IMR-90 (cell line): ENCODE results near the gene TXNL4B. TPM values are rescaled to one million over a fixed set of nuclear protein-coding genes. Genes with fewer than 3 reads are reported as not detected.

Experiments
- ATAC-seq: fragments of 200-7000 bp; cut with Tn5 transposase; 2 replicates; pipeline ENCODE4 v1.9.1; 2020; ENCODE audit warnings: low read depth, mild to moderate bottlenecking, moderate library complexity
- BruUV-seq: library from RNA; stranded (reverse); fragments of 400-500 nt; replicated peaks from 2 replicates; lab custom pipeline; 2021; lab: Mats Ljungman, UMichigan
- CTCF ChIA-PET: fragments of 300-600 bp; formaldehyde crosslinking; extraction: SDS; loops from one replicate; lab custom pipeline; 2021; ENCODE audit warnings: antibody characterized with exemption; lab: Yijun Ruan, JAX
- POLR2A ChIA-PET: fragments of 300-600 bp; sonication (Branson Sonifier 250); formaldehyde crosslinking; loops from one replicate; lab custom pipeline; 2022; ENCODE audit warnings: antibody characterized with exemption; ENCODE audit not compliant: unreplicated experiment; lab: Charles Lee
- DNase-seq: peaks from one replicate; pipeline ENCODE4 v3.0.0; 2013
- H2AFZ ChIP-seq: replicated peaks from 2 replicates; pipeline ENCODE3; 2013; ENCODE audit warnings: low read length, mild to moderate bottlenecking; ENCODE audit not compliant: poor library complexity
- H2AK5ac ChIP-seq: 2 replicates; pipeline ENCODE4 v1.6.1; 2013; ENCODE audit warnings: low read depth, low read length, inconsistent platforms
- H2AK9ac ChIP-seq: replicated peaks from 2 replicates; pipeline ENCODE3; 2013; ENCODE audit warnings: mild to moderate bottlenecking, low read depth, low read length, moderate library complexity; ENCODE audit not compliant: poor library complexity
- H2BK120ac ChIP-seq: 2 replicates; pipeline ENCODE4 v1.6.1; 2013; ENCODE audit warnings: low read depth, low read length, inconsistent platforms
- H2BK15ac ChIP-seq: 3 replicates; pipeline ENCODE4 v1.6.1; 2013; ENCODE audit warnings: low read depth, low read length, inconsistent platforms
- H2BK20ac ChIP-seq: 2 replicates; pipeline ENCODE4 v1.6.1; 2013; ENCODE audit warnings: low read depth, mild to moderate bottlenecking, inconsistent platforms, low read length, moderate library complexity
- H2BK5ac ChIP-seq: 2 replicates; pipeline ENCODE4 v1.6.1; 2013; ENCODE audit warnings: mild to moderate bottlenecking, low read depth, low read length, inconsistent platforms; ENCODE audit not compliant: poor library complexity, severe bottlenecking
- H3K14ac ChIP-seq: replicated peaks from 2 replicates; pipeline ENCODE4 v1.6.1; 2013; ENCODE audit warnings: low read depth, low read length, inconsistent platforms
- H3K18ac ChIP-seq: 2 replicates; pipeline ENCODE4 v1.6.1; 2013; ENCODE audit warnings: low read depth, low read length, control low read depth
- H3K23ac ChIP-seq: 2 replicates; pipeline ENCODE4 v1.6.1; 2013; ENCODE audit warnings: low read depth, low read length, inconsistent platforms
- H3K27ac ChIP-seq: 2 replicates; pipeline ENCODE4 v1.5.1; 2013; ENCODE audit warnings: mild to moderate bottlenecking, control low read depth, low read length; ENCODE audit not compliant: insufficient read depth
- H3K27me3 ChIP-seq: 2 replicates; pipeline ENCODE4 v1.6.1; 2013; ENCODE audit warnings: low read length; ENCODE audit not compliant: control insufficient read depth, insufficient read depth
- H3K36me3 ChIP-seq: 2 replicates; pipeline ENCODE4 v1.6.1; 2013; ENCODE audit warnings: low read length, mixed read lengths; ENCODE audit not compliant: control insufficient read depth, insufficient read depth
- H3K4ac ChIP-seq: 2 replicates; pipeline ENCODE4 v1.6.1; 2013; ENCODE audit warnings: low read depth, low read length, inconsistent platforms
- H3K4me1 ChIP-seq: 2 replicates; pipeline ENCODE4 v1.6.1; 2013; ENCODE audit warnings: low read length, mixed read lengths; ENCODE audit not compliant: control insufficient read depth, insufficient read depth
- H3K4me2 ChIP-seq: 2 replicates; pipeline ENCODE4 v1.6.1; 2013; ENCODE audit warnings: low read depth, mild to moderate bottlenecking, control low read depth, low read length, moderate library complexity
- H3K4me3 ChIP-seq: 2 replicates; pipeline ENCODE4 v1.5.1; 2013; ENCODE audit warnings: low read depth, mild to moderate bottlenecking, control low read depth, low read length, moderate library complexity; ENCODE audit not compliant: insufficient read depth
- H3K56ac ChIP-seq: 2 replicates; pipeline ENCODE4 v1.6.1; 2013; ENCODE audit warnings: low read length, inconsistent platforms; ENCODE audit not compliant: insufficient read depth; ENCODE audit errors: extremely low read depth
- H3K79me1 ChIP-seq, 2 experiments: 2 replicates each; pipeline ENCODE4 v1.6.1; 2013; ENCODE audit warnings: low read length in 2 of 2, inconsistent platforms in 1 of 2, low read depth in 1 of 2
- H3K9ac ChIP-seq: 2 replicates; pipeline ENCODE4 v1.6.1; 2013; ENCODE audit warnings: low read depth, low read length, control low read depth
- H3K9me1 ChIP-seq: 2 replicates; pipeline ENCODE4 v1.6.1; 2013; ENCODE audit warnings: low read length, inconsistent platforms; ENCODE audit not compliant: insufficient read depth
- H3K9me3 ChIP-seq: 2 replicates; pipeline ENCODE4 v1.6.1; 2013; ENCODE audit warnings: low read length; ENCODE audit not compliant: control insufficient read depth, insufficient read depth
- H4K20me1 ChIP-seq: 2 replicates; pipeline ENCODE4 v1.6.1; 2013; ENCODE audit warnings: low read length, inconsistent platforms; ENCODE audit not compliant: insufficient read depth
- H4K5ac ChIP-seq: 2 replicates; pipeline ENCODE4 v1.6.1; 2013; ENCODE audit warnings: mild to moderate bottlenecking, low read depth, low read length, control low read depth
- H4K8ac ChIP-seq, 2 experiments: 2 replicates each; pipeline ENCODE4 v1.6.1; 2013; ENCODE audit warnings: low read depth in 2 of 2, low read length in 2 of 2, control low read depth in 1 of 2, inconsistent platforms in 1 of 2
- H4K91ac ChIP-seq: 2 replicates; pipeline ENCODE4 v1.6.1; 2013; ENCODE audit warnings: low read depth, low read length, inconsistent platforms; ENCODE audit not compliant: insufficient read depth
- BHLHE40 ChIP-seq: fragments of 150-350 bp; IDR thresholded peaks from 2 replicates; pipeline ENCODE4 v1.6.1; 2016; ENCODE audit warnings: mild to moderate bottlenecking, low read depth, low read length
- MAFK ChIP-seq: IDR thresholded peaks from 2 replicates; pipeline ENCODE4 v1.6.1; 2012; ENCODE audit warnings: low read depth, low read length, improper control_type of control experiment
- POLR2A ChIP-seq: IDR thresholded peaks from 2 replicates; pipeline ENCODE4 v1.6.1; 2012; ENCODE audit warnings: mild to moderate bottlenecking, low read depth, low read length
- RAD21 ChIP-seq: IDR thresholded peaks from 2 replicates; pipeline ENCODE4 v1.6.1; 2012; ENCODE audit warnings: low read length, improper control_type of control experiment
- WGBS, 2 experiments: methylation state at CpG; one replicate each; pipeline versions ENCODE4 v1.1.5 to v1.1.7; 2013; ENCODE audit warnings: missing lambda C conversion rate in 2 of 2; ENCODE audit not compliant: insufficient read length in 1 of 2; ENCODE audit errors: extremely low coverage in 2 of 2; 5-methylcytosine and 5-hydroxymethylcytosine counted together
- dilution Hi-C: fragments of 300-500 bp; cut with HindIII; formaldehyde crosslinking; loops from one replicate; pipeline ENCODE4 v1.14.3; 2018; ENCODE audit warnings: low sequenced_read_pairs; ENCODE audit not compliant: unreplicated experiment
- in situ Hi-C: fragments of 300-500 bp; cut with MboI; formaldehyde crosslinking; loops from 3 replicates; pipeline ENCODE4 v1.14.3; 2019; ENCODE audit warnings: low sequenced_read_pairs, inconsistent platforms, mixed read lengths
- intact Hi-C: fragments of 100-400 bp; cut with micrococcal nuclease; formaldehyde crosslinking; loops from 2 replicates; pipeline ENCODE4 v1.10.0; 2022
- polyA plus RNA-seq, 3 experiments: library from polyadenylated mRNA; depleted of rRNA; stranded (reverse); fragments of >200 nt; gene quantifications; 2 replicates each; pipeline ENCODE4 v1.2.3, GENCODE V29; 2012; ENCODE audit warnings: low replicate concordance in 1 of 3
- total RNA-seq: library from RNA; depleted of rRNA; stranded (reverse); fragments of >200 nt; gene quantifications from 2 replicates; pipeline ENCODE4 v1.2.3, GENCODE V29; 2012

The TXNL4B gene
- total and polyA plus RNA-seq, 2 of the 4 experiments (the other 2 are of a cell fraction): 5.4 to 8.6 TPM

- ChIA-PET POLR2A (no interaction called here), CTCF (interaction anchor here (1.0 kb wide), 1 partner anchor 13 kb away, joined by 3 read pairs; no protein-coding TSS in a partner anchor)
- no peak overlapping the region for H3K18ac ChIP-seq
- no peak overlapping the region for H3K4me3 ChIP-seq
- H2AK9ac ChIP-seq: no peak overlapping the region
- no peaks in the 10 kb centered on the region for H3K4me1 ChIP-seq
- no peaks in the 10 kb centered on the region for H4K20me1 ChIP-seq
- no peak overlapping the region for H4K91ac ChIP-seq
- WGBS, 2 experiments: 100% methylated on average over 2 of the region's 19 CpGs; no CpG with 5 or more reads in 1 of the 2 experiments
- ATAC-seq (no peak), DNase-seq (no peak)
- H3K27me3 ChIP-seq: no peaks in the 10 kb centered on the region
- no peak overlapping the region for H3K23ac ChIP-seq
- H2AFZ ChIP-seq: no peak overlapping the region
- H2BK5ac ChIP-seq: no peak overlapping the region
- H3K36me3 ChIP-seq: peaks cover 55% of the 10 kb centered on the region
- dilution Hi-C loops: no loop called here
- no peak overlapping the region for H3K14ac ChIP-seq
- no peak overlapping the region for H3K9ac ChIP-seq
- H4K8ac ChIP-seq: no peak overlapping the region
- H3K9me1 ChIP-seq: no peaks in the 10 kb centered on the region; the same call in 1 of the 2 replicates
- no TSS peak for BruUV-seq
- no peaks in the 10 kb centered on the region for H3K9me3 ChIP-seq
- intact Hi-C loops: no loop called here
- H3K56ac ChIP-seq: no peak overlapping the region
- TF ChIP-seq MAFK (no peak), RAD21 (no peak), BHLHE40 (no peak), POLR2A (no peak)
- no peak overlapping the region for H2BK20ac ChIP-seq
- H4K5ac ChIP-seq: no peak overlapping the region
- no peak overlapping the region for H3K4ac ChIP-seq
- H2BK120ac ChIP-seq: no peak overlapping the region
- in situ Hi-C loops: no loop called here
- no peak overlapping the region for H2AK5ac ChIP-seq
- H3K79me1 ChIP-seq: no peaks in the 10 kb centered on the region
- H3K27ac ChIP-seq: no peak overlapping the region
- H2BK15ac ChIP-seq: no peak overlapping the region
- H3K4me2 ChIP-seq: no peak overlapping the region
Observed at GRCh38 chr16:72111657-72112451, 18.4 kb upstream of the TXNL4B start.
